Stomach (tissue), 9 donors: ENCODE measurements around the gene SLC37A4. TPM values are rescaled to one million over a fixed set of nuclear protein-coding genes. Genes with fewer than 3 reads are reported as not detected.

Experiments
- DNase-seq, 2 donors: peaks; one replicate each; pipeline versions ENCODE4 v3.0.0 to v3.0.0-alpha.2; 2013 to 2019
- H3K27ac ChIP-seq, 5 donors: fragments of 200-600 bp in 4 of 5; sonication (generic) in 4 of 5; one replicate each; pipeline ENCODE4 v1.5.1; 2013 to 2019; ENCODE audit warnings: mild to moderate bottlenecking in 1 of 5, moderate library complexity in 1 of 5
- H3K27me3 ChIP-seq, 3 donors: fragments of 200-600 bp; sonication (generic); one replicate each; pipeline ENCODE4 v1.5.1; 2017 to 2019; ENCODE audit warnings: mixed run types in 1 of 3
- H3K36me3 ChIP-seq, 4 donors: fragments of 200-600 bp; sonication (generic); 1 replicate in 3 of 4; 2 replicates in 1 of 4; pipeline ENCODE4 v1.5.1; 2016 to 2019
- H3K4me1 ChIP-seq, 4 donors: fragments of 200-600 bp; sonication (generic); one replicate each; pipeline ENCODE4 v1.5.1; 2016 to 2019
- H3K4me3 ChIP-seq, 4 donors: fragments of 200-600 bp; sonication (generic) in 3 of 4; one replicate each; pipeline ENCODE4 v1.5.1; 2016 to 2019; ENCODE audit warnings: mild to moderate bottlenecking in 1 of 4
- H3K9me3 ChIP-seq, 4 donors: fragments of 200-600 bp; sonication (generic); one replicate each; pipeline ENCODE4 v1.5.1; 2016 to 2019
- CTCF ChIP-seq, 7 experiments: fragments of 450-650 bp in 4 of 7; fragments of 200-600 bp in 3 of 7; sonication (generic) in 3 of 7; IDR thresholded peaks; one replicate each; pipeline ENCODE4 v1.5.1; 2016 to 2019; ENCODE audit warnings: antibody characterized with exemption in 7 of 7, control low read depth in 2 of 7, mild to moderate bottlenecking in 1 of 7
- EP300 ChIP-seq: sonication (generic); formaldehyde crosslinking; IDR thresholded peaks from one replicate; pipeline ENCODE4 v1.6.1; 2017; ENCODE audit warnings: antibody characterized with exemption
- POLR2A ChIP-seq, 4 donors: fragments of 450-650 bp; IDR thresholded peaks; one replicate each; pipeline ENCODE4 v1.6.1; 2016; ENCODE audit warnings: antibody characterized with exemption in 4 of 4, control low read depth in 2 of 4, mild to moderate bottlenecking in 1 of 4, moderate library complexity in 1 of 4
- POLR2AphosphoS5 ChIP-seq, 3 donors: sonication (generic); formaldehyde crosslinking; IDR thresholded peaks; one replicate each; pipeline ENCODE4 v1.6.1; 2016; ENCODE audit warnings: antibody characterized with exemption in 3 of 3
- WGBS, 5 donors: extraction: QIAGEN DNeasy Blood & Tissue Kit in 3 of 5; methylation state at CpG; one replicate each; pipeline versions ENCODE4 v1.1.5 to v1.1.7; 2013 to 2018; 5-methylcytosine and 5-hydroxymethylcytosine counted together
- intact Hi-C: fragments of 100-400 bp; cut with DNase I; formaldehyde crosslinking; loops from one replicate; pipeline ENCODE4 v1.15.1; 2023; ENCODE audit warnings: low total_unique reads
- polyA plus RNA-seq, 3 donors: library from polyadenylated mRNA; stranded (reverse); fragments of 200-250 nt; gene quantifications; one replicate each; pipeline ENCODE4 v1.2.3, GENCODE V29; 2013
- total RNA-seq, 5 donors: library from RNA; depleted of rRNA; stranded (reverse); fragments of >200 nt; gene quantifications; one replicate each; pipeline versions ENCODE4 v1.1.0 to v1.2.3, GENCODE V29; 2014 to 2016
- donor health status: healthy with polysubstance abuse.
- donor health status: Bipolar disorder and iron deficiency.
- donor health status: healthy.

The SLC37A4 gene
- total and polyA plus RNA-seq, 8 donors, result 12.4 to 126 (median 18.2) TPM

- intact Hi-C loops, result no loop called here
- Histone ChIP-seq H3K27me3 (no peaks in the 10 kb centered on the region), H3K27ac (no peak overlapping the region), H3K9me3 (no peaks in the 10 kb centered on the region), H3K36me3 (peaks cover 72 to 83% (median 81%) of the 10 kb centered on the region in 4 donors), H3K4me1 (peaks cover 13 to 28% (median 23%) of the 10 kb centered on the region in 4 donors), H3K4me3 (no peak overlapping the region)
- DNase-seq, result no peak
- WGBS, 5 donors, result 91 to 95% (median 92%) methylated on average over 18 to 23 of the region's 23 CpGs
- TF ChIP-seq CTCF (IDR thresholded peaks at IDR 0.05) (no peak), POLR2A (IDR thresholded peaks at IDR 0.05) (no peak), POLR2AphosphoS5 (IDR thresholded peaks at IDR 0.05) (no peak), EP300 (no peak)
These were observed 21.6 kb upstream of the SLC37A4 start for GRCh38 chr11:119052163-119052814.

GRCh38 chr11:119051440-119052162, 20.9 kb upstream of the SLC37A4 start:
- H3K36me3 ChIP-seq, result peaks cover 79 to 90% (median 88%) of the 10 kb centered on the region in 4 donors

GRCh38 chr11:119049081-119049480, 18.4 kb upstream of the SLC37A4 start:
- H3K27ac ChIP-seq, result no peak overlapping the region
- WGBS, 5 donors, result 86 to 98% (median 95%) methylated on average over 2 to 7 of the region's 7 CpGs
- peaks cover 0 to 2% (median under 1%) of the 10 kb centered on the region in 4 donors for H3K4me1 ChIP-seq
- peaks cover 87 to 99% (median 99%) of the 10 kb centered on the region in 4 donors for H3K36me3 ChIP-seq
- intact Hi-C loops, result no loop called here
- no peak for TF ChIP-seq POLR2AphosphoS5 (IDR thresholded peaks at IDR 0.05)
- no peak for TF ChIP-seq EP300
- no peak for TF ChIP-seq CTCF (IDR thresholded peaks at IDR 0.05)
- TF ChIP-seq POLR2A (IDR thresholded peaks at IDR 0.05), result no peak
- no peaks in the 10 kb centered on the region for H3K27me3 ChIP-seq
- no peaks in the 10 kb centered on the region for H3K9me3 ChIP-seq
- H3K4me3 ChIP-seq, result no peak overlapping the region
- no peak for DNase-seq

More at GRCh38 chr11:119051440-119052162, 20.9 kb upstream of the SLC37A4 start:
- Histone ChIP-seq H3K27me3 (no peaks in the 10 kb centered on the region), H3K27ac (no peak overlapping the region), H3K9me3 (no peaks in the 10 kb centered on the region), H3K4me3 (no peak overlapping the region), H3K4me1 (peaks cover 13 to 27% (median 23%) of the 10 kb centered on the region in 4 donors)
- no peak for DNase-seq
- WGBS, 5 donors, result 76 to 86% (median 83%) methylated on average over 17 of the region's 17 CpGs
- TF ChIP-seq CTCF (IDR thresholded peaks at IDR 0.05) (no peak), POLR2AphosphoS5 (IDR thresholded peaks at IDR 0.05) (no peak), EP300 (no peak), POLR2A (IDR thresholded peaks at IDR 0.05) (no peak)
- intact Hi-C loops, result no loop called here

GRCh38 chr11:119048644-119049043, 18.0 kb upstream of the SLC37A4 start:
- Histone ChIP-seq H3K9me3 (no peaks in the 10 kb centered on the region), H3K4me3 (no peak overlapping the region), H3K4me1 (no peaks in the 10 kb centered on the region), H3K27ac (no peak overlapping the region), H3K36me3 (peaks cover 83 to 97% (median 95%) of the 10 kb centered on the region in 4 donors), H3K27me3 (no peaks in the 10 kb centered on the region)
- 94 to 96% (median 95%) methylated on average over 9 of the region's 9 CpGs for WGBS, 5 donors
- no peak for DNase-seq
- intact Hi-C loops, result no loop called here
- no peak for TF ChIP-seq POLR2A (IDR thresholded peaks at IDR 0.05)
- TF ChIP-seq POLR2AphosphoS5 (IDR thresholded peaks at IDR 0.05), result no peak
- no peak for TF ChIP-seq EP300
- no peak for TF ChIP-seq CTCF (IDR thresholded peaks at IDR 0.05)
